SH-SY5Y (cell line): Measurements from ENCODE around the gene SLC44A5.

Experiments
- GATA2 ChIP-seq: IDR thresholded peaks from 2 replicates; pipeline ENCODE4 v1.6.1; 2011; ENCODE audit warnings: mild to moderate bottlenecking, low read depth, low read length
- GATA3 ChIP-seq: IDR thresholded peaks from 2 replicates; pipeline ENCODE4 v1.6.1; 2011; ENCODE audit warnings: low read depth, mild to moderate bottlenecking, low read length, moderate library complexity

GRCh38 chr1:75579046-75579445 is 31.9 kb downstream of the SLC44A5 start:
- TF ChIP-seq GATA2, result no peak
- TF ChIP-seq GATA3, result no peak
